ENCODE measurements around the gene FAM13A.
"Not testable (repeated sequence)": the region's sequence is repeated elsewhere in the genome, so short reads cannot be mapped to it uniquely, and the experiment has no call there.

The FAM13A gene

DNA sequence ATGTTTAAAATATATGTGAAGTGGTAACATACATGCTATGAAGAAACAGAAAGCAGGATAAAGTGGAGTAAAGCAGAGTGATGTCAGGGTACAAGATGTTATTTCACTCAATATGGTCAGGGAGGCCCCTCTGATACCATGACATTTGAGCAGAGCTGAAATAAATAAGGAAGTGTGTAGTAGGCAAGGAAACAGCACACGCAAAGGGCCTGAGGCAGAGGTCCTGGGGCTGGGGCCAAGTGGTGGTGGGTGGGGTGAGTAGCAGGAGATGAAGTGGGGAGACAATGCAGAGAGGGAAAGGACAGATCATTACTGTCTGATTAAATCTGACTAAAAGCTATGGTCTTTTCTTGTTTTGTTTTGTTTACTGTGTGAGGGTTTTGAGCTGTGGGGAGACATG lies 61.1 kb downstream of the FAM13A start:
- TF ChIP-seq, protein P1, sequence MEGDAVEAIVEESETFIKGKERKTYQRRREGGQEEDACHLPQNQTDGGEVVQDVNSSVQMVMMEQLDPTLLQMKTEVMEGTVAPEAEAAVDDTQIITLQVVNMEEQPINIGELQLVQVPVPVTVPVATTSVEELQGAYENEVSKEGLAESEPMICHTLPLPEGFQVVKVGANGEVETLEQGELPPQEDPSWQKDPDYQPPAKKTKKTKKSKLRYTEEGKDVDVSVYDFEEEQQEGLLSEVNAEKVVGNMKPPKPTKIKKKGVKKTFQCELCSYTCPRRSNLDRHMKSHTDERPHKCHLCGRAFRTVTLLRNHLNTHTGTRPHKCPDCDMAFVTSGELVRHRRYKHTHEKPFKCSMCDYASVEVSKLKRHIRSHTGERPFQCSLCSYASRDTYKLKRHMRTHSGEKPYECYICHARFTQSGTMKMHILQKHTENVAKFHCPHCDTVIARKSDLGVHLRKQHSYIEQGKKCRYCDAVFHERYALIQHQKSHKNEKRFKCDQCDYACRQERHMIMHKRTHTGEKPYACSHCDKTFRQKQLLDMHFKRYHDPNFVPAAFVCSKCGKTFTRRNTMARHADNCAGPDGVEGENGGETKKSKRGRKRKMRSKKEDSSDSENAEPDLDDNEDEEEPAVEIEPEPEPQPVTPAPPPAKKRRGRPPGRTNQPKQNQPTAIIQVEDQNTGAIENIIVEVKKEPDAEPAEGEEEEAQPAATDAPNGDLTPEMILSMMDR (IDR thresholded peaks at IDR 0.05; ENCODE audit: low read depth, low read length, missing control alignments) = no peak
- no peak overlapping the region for H3K4me3 ChIP-seq (ENCODE audit: low read depth, low read length)
- in situ Hi-C loops (cut with HindIII; ENCODE audit: low sequenced_read_pairs) = no loop called here
- no peak for DNase-seq (ENCODE audit: low read depth)

DNA sequence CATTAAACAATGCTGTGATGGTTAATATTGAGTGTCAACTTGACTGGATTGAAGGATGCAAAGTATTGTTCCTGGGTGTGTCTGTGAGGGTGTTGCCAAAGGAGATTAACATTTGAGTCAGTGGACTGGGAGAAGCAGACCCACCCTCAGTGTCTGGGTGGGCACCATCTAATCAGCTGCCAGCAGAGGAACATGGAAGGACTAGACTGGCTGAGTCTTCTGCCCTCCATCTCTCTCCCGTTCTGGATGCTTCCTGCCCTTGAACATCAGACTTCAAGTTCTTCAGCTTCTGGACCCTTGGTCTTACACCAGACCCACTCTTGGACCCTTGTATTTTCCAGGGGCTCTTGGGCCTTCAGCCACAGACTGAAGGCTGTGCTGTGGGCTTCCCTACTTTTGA lies 61.7 kb downstream of the FAM13A start:
- DNase-seq (ENCODE audit: low read depth); in situ Hi-C loops (cut with HindIII; ENCODE audit: low sequenced_read_pairs): not testable (repeated sequence)

DNA sequence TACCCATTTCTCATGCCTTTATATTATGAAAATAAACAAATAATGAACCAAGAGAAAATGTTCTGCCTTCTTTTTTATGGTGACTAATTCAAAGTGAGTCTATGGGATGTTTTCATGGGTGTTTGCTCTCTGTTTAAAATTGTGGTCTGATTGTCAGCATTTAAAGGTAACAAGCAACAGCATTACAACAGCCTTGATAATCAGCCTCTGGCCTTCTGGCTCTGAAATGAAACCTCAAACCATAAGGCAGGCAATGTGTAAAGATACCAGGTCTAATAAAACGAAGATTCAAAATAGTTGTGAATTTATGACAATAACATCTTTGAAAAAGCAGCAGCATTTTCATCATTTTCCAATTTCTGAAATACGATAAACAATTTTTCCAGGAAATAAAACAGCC lies 63.7 kb downstream of the FAM13A start:
- TF ChIP-seq, protein P1 (IDR thresholded peaks at IDR 0.05; ENCODE audit: low read depth, low read length, missing control alignments) = no peak
- no peak for DNase-seq (ENCODE audit: low read depth)
- H3K4me3 ChIP-seq (ENCODE audit: low read depth, low read length) = no peak overlapping the region
- in situ Hi-C loops (cut with HindIII; ENCODE audit: low sequenced_read_pairs) = no loop called here

More for the DNA sequence above, 61.7 kb downstream of the FAM13A start:
- H3K4me3 ChIP-seq (ENCODE audit: low read depth, low read length) = not testable (repeated sequence)

DNA sequence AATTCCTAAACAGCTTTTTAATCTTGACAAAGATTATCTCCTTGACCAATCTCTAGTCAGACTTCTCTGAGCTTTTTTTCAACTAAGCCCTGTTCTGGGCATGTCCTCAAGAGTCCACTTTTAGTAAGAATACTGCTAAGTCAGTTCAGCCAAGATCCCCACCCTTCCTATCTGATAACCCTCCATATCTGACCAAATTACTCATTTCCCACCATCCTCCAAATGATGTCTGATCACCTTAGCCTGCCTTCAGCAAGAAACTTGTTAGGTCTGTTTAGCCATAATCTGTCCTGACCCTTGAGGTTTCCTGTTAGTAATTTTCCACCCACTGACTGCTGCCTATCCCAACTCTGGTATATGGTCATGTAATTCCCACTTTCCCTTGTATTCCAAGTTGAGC lies 65.2 kb downstream of the FAM13A start:
- H3K4me3 ChIP-seq (ENCODE audit: low read depth, low read length) = no peak overlapping the region
- DNase-seq (ENCODE audit: low read depth) = no peak
- in situ Hi-C loops (cut with HindIII; ENCODE audit: low sequenced_read_pairs) = no loop called here
- TF ChIP-seq, protein P1 (IDR thresholded peaks at IDR 0.05; ENCODE audit: low read depth, low read length, missing control alignments) = no peak

DNA sequence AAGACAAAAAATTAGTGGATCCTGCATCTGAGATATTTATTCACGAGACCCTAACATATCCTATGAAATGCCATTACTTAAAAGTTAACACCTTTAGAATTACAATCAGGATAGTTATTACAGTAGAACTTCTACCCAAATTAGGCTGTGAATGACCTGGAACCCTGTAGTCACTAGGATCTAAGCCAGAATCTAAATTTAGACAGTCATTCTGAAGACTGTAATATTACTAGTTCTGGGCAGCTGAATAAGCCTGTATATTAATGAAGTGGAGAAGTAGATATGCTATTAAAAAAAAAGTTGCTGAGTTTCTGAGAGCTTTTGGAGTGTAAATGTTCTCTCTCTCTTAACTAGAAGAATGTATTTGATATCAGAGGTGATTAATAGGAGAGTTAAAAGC lies 67.0 kb downstream of the FAM13A start:
- DNase-seq (ENCODE audit: low read depth) = peak; percentile 4
- H3K4me3 ChIP-seq (ENCODE audit: low read depth, low read length) = no peak overlapping the region
- in situ Hi-C loops (cut with HindIII; ENCODE audit: low sequenced_read_pairs) = no loop called here

DNA sequence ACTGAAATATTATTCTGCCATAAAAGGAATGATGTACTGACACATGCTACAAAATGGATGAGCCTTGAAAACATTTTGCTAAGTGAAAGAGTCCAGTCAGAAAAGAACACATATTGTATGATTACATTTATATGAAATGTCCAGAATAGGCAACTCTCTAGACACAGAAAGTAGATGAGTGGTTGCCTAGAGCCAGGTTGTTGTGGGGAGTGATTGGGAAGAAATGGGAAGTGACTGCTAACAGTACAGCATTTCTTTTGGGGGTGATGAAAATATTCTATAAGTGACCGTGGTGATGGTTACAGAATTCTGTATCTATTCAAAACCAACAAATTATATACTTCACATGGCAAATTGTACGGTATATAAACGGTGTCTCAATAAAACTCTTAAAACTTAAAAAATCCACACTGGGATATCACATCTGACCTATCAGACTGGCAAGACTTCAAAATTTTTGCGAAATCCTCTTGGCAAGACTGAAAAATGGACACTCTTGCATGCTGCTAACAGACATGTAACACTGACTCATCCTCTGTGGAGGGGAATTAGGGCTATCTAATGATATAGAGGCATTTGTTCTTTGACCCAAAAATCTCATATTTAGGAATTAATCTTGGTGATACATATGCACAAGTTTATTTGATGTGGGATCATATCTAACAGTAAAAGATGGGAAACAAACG lies 71.8 kb downstream of the FAM13A start:
- TF ChIP-seq, protein P1 (IDR thresholded peaks at IDR 0.05; ENCODE audit: low read depth, low read length, missing control alignments) = no peak
- peak; percentile 38 for DNase-seq (ENCODE audit: low read depth)
- in situ Hi-C loops (cut with HindIII; ENCODE audit: low sequenced_read_pairs) = no loop called here
- no peak overlapping the region for H3K4me3 ChIP-seq (ENCODE audit: low read depth, low read length)

More for the DNA sequence above, 67.0 kb downstream of the FAM13A start:
- TF ChIP-seq, protein P1 (IDR thresholded peaks at IDR 0.05; ENCODE audit: low read depth, low read length, missing control alignments) = no peak

DNA sequence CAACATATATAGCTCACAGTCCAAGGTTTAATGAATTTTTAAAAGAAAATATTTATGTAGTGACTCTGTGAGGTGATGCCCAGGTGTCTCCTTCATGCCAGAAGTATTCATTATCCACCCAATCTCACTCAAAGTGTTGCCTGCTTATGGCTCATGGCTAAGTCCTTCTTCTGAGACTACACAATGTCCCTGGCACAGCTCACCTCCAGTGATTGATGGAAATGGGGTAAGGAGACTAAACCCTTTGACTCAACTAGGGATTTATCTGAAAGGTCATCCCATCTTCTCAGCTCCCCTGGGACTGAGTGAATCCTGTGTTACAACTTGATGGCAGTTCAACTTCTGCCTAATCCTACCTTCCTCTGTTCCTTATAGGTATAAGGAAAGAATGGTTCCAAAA lies 74.2 kb downstream of the FAM13A start:
- no peak overlapping the region for H3K4me3 ChIP-seq (ENCODE audit: low read depth, low read length)
- in situ Hi-C loops (cut with HindIII; ENCODE audit: low sequenced_read_pairs) = no loop called here
- no peak for DNase-seq (ENCODE audit: low read depth)
- TF ChIP-seq, protein P1 (IDR thresholded peaks at IDR 0.05; ENCODE audit: low read depth, low read length, missing control alignments) = no peak

Data from astrocyte of the cerebellum (primary cell).